ENCODE measurements around the gene TINAGL1.
A peak's percentile ranks its signal among the peaks of the same experiment; 100 is the strongest.

The TINAGL1 gene

DNA sequence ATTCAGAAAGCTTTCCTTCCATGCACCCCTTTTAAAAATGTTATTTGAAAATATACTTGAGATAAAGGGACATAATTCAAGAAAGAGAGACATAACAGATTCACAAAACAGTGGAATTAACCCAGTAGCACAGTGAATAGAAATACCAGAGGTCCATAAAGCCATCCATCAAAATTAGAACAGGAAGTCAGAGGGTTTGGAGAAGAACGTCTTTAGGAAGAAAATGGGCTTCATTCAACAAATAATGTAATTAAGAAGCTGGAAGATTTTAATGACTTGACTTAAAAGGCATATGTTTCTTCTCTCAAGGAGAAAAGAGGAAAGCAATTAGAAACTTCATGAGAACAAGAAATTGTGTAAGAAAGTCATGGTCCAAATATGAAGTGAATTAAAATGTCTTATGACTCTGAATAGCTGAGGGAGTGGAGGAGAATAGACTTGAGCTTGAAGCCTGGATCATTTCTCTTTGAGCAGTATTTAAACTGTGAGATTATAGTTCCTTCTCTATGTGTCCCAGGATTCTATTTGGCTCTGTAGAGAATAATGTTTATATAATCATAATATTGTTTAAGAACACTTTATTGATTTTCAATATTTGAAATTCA is 33.3 kb downstream of the TINAGL1 start:
- no peak for DNase-seq

DNA sequence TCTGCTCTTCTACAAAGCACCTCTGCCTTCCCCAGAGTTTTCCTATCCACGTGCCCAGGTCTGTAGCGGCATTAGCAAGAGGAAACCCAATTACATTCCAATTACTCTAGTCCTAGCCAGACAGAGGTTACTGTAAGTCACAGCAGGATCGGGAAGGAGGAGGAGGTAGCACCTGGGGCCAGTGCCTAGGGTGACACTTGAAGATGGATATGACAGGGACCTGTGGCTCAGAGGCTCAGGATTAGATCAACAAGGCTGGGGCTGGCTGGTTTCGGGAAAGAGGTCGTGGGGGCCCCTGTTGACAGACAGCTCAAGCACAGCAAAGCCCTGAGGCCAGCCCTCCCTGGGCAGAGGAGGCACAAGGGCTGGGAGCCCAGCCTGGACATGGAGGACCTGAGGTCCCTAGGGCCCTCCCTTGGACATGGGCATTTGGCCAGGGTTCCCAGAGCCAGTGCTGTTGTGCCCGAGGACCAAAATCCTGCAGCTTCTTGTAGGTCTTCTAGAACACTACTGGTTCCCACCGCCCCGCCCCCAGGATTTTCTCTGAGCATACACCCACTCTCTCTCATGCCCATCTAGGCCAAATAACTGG is 38.2 kb downstream of the TINAGL1 start:
- no peak for DNase-seq

DNA sequence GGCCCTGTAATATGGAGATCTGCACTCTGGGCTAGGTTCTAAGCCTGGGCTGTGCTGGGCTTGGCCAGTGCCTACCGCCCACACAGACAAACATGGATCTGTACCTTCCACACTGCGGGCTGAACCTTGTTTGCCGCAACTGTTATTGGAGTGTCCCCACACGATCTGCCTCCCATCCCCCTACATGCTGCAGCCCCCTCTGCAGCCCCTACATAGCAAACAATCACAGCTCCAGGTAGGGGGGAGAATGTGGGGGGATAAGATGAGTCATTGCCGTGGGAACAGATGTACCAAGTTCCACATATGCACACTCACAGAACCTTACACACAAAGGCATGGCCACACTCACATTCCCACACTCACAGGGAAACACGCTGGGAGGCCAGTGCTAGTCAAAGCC is 39.1 kb downstream of the TINAGL1 start:
- no peak for DNase-seq

DNA sequence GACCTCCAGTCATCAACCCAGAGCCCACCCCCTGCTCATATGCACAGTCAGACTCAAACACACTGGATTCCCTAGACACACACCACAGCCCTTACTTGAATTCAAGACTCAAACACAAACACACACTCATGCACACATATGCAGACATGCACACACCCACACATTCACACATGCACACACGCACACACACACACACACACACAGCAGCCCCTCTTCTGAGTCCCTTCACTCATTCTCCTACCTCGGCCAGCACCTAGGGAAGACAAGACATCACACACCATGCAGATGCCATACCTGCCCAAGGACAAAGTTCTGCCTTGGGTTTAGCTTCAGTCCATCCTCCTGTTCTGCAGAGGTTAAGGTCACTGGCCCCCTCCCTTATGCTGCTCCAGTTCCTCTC is 39.6 kb downstream of the TINAGL1 start:
- DNase-seq: no peak

DNA sequence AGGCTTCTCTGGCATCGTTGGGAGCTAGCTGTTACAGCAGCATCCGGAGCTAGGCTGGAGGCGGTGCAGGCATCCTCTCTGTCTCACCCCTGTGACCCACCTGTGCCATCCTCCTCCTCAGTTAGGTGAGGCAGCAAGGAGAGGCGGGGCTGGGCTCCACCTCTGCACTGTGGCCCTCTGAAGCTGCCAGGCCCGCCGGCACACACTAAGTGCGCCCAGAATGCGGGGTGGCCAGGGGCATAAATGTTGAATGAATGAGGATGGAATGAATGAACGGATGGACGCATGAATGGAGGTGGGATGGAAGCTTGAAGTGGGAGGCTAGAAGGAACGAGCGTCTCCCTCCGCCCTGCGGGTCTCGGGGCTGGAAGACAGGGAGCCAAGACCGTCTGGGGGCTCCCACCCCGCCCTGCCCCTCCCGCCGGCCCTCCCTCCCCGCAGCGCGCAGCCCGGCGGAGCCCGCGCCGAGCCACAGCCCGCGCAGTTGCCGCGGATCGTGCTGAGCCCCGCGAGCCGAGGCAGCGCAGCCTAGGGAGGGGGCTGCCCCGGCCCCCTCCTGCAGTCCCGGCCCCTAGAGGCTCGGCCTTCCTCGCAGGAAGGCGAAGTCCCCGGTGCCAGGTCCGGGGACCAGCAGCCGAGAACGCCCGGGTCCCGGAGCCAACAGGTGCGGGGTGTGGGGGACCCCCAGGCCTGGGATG is 41.1 kb downstream of the TINAGL1 start, which contains the start of gene HCRTR1:
HCRTR1 (plus strand) TSS at position 472 of the 698 bp plus-strand sequence. CDS start 1,504 bp downstream, outside the sequence.
- DNase-seq: no peak

DNA sequence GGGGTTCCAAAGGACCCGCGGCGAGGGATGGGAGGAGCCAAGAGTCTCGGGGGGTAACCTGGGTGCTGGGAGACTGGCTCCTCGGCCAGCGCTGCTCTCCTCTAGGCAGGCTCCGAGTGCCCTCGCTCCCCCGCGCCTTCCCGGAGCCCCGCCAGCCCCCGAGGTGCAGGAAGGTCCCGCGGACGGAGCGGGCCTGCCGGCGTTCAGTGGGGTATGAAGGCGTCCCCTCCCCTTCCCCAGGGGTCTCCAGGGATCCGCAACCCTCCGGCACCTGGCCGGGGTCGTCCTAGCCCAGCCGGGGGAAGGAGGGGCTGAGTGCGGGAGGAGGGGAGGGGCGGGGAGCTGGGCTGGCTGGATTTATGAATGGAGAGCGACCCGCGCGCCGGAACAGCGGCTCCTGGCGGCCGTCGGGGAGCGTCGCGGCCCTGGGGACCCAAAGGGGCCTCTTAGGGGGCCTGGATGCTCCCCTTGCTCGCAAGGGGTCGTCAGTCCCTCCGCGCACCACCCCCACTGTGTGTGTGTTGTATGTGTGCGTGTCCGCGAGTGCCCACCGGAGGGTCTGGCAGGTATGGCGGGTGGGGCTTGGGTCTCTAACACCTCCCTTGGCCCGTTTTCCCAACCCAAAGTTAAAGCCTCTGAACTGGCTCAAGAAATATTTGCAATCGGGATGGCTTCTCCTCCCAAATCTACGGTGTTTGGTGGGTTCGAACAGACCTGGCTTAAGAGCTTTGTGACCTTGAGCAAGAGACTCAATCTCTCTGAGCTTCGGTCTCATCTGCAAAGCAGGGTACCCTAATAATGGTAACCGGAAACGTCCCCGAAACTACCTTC is 41.8 kb downstream of the TINAGL1 start:
- DNase-seq: peak; percentile 12 to 47

DNA sequence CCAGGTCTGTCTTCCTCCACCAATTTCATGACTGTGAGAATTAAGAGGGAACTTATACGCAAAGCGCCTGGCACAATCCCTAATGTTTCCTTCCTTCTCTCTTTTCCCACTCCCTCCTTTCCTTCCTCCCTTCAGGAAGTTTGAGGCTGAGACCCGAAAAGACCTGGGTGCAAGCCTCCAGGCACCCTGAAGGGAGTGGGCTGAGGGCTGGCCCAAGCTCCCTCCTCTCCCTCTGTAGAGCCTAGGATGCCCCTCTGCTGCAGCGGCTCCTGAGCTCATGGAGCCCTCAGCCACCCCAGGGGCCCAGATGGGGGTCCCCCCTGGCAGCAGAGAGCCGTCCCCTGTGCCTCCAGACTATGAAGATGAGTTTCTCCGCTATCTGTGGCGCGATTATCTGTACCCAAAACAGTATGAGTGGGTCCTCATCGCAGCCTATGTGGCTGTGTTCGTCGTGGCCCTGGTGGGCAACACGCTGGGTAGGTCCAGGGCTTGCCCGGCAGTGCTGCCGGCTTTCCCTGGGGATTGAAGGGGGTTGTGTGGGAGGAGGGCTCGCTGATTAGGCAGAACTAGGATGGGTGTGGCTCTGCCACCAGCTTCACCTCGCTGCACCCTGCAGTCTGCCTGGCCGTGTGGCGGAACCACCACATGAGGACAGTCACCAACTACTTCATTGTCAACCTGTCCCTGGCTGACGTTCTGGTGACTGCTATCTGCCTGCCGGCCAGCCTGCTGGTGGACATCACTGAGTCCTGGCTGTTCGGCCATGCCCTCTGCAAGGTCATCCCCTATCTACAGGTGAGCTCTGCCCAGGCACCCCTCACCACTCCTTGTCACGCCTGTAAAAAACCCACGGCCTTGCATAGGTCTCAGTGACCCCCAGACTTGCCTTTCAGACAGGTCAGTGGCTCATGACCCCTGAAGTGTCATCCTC is 42.9 kb downstream of the TINAGL1 start:
- no peak for DNase-seq

DNA sequence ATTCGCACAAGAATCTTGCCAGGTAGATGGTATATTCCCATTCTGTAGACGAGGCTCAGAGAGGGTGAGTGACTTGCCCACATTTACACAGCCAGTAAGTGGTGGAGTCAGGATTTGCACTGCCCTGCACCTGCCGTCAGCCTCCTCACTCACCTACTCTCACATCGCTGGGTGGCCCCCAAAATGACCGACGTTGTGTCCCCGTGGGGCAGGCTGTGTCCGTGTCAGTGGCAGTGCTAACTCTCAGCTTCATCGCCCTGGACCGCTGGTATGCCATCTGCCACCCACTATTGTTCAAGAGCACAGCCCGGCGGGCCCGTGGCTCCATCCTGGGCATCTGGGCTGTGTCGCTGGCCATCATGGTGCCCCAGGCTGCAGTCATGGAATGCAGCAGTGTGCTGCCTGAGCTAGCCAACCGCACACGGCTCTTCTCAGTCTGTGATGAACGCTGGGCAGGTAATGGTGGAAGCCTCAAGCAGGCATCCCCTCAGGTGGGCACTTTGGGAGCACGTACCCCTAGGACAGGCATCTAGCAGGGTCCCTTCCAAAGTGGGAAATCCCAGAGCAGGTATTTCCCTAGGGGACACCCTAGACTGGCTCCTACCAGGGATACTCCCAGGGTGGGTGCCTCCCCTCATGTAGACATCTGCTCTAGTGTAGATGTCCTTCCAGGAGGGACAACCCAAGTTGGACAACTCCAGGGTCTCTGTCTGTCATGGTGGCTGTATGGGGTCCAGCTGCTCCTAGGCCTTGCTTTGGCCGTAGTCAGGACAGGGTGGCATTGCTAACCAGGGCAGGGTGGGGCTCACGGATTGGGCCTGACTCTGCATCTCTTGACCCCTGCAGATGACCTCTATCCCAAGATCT is 44.5 kb downstream of the TINAGL1 start:
- no peak for DNase-seq

DNA sequence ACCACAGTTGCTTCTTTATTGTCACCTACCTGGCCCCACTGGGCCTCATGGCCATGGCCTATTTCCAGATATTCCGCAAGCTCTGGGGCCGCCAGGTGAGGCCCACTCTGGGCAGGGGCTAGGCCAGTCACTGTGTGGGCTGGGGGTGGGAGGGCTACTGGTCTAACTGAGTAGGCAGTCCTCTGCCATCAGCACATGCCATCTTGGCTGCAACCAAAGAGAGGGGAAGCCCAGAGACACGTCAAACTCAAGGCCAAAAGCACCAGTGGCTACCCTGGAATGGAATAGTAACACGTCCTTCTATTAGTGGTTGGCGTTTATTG is 45.1 kb downstream of the TINAGL1 start:
- no peak for DNase-seq

DNA sequence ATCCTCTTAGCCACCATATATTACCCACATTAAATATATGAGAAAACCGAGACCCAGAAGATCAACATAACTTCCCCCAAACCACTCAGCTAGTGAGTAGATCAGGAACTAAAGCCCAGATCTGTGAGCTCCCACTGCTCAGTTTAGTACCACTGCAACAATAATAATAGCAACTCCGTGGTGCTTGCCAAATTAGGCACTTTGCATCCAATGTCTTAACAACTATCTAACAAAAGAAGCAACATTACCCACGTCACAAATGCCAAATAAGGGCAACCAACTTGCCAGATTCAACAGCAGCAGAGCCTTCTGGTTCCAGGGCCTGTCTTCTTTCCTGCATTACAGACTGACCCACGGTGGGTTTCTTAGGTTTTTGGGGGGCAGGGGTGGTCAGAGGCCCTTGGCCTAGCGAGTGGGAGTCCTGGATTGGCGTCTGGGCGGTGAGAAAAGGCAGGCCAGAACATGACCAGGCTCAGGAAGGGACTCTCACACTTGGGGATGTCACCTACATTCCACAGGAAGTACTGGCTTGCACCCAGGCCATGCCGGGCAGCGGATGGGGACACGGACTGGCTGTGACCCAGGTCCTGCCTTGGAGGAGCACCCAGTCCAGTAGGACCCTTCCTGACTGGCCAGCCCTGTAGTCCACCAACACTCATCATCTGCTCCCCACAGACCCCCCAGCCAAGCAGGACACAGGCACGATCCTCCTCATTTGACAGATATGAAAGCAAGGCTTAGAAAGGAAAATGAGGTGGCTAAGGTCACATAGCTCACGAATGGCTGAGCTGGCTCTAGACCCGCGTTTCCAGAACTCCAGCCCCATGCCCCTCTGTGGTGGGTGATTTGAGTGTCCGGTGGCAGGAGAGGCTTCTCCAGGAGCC is 45.8 kb downstream of the TINAGL1 start:
- no peak for DNase-seq

DNA sequence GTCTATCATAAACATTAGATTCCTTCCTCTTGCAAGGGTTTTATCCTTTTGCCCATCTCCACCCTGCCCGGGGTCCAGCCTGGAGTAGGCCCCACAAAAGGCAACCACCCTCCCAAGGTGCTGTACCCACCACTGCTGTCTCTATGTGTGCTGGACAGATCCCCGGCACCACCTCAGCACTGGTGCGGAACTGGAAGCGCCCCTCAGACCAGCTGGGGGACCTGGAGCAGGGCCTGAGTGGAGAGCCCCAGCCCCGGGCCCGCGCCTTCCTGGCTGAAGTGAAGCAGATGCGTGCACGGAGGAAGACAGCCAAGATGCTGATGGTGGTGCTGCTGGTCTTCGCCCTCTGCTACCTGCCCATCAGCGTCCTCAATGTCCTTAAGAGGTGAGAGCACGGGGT is 47.0 kb downstream of the TINAGL1 start:
- no peak for DNase-seq

DNA sequence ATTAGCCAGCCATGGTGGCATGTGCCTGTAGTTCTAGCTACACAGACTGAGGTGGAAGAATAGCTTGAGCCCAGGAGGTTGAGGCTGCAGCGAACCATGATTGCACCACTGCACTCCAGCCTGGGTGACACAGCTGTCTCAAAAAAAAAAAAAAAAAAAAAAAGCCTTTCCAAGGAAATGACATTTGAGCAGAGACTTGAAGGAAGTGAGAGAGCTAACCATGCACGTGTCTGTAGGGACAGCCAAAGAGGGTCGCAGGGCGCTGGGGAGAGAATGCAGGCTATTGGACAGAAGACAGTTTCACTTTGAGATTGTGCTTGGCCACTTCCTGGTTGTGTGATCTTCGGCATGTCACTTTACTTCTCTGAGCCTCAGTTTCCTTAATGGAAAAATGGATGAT is 48.0 kb downstream of the TINAGL1 start:
- DNase-seq: no peak

DNA sequence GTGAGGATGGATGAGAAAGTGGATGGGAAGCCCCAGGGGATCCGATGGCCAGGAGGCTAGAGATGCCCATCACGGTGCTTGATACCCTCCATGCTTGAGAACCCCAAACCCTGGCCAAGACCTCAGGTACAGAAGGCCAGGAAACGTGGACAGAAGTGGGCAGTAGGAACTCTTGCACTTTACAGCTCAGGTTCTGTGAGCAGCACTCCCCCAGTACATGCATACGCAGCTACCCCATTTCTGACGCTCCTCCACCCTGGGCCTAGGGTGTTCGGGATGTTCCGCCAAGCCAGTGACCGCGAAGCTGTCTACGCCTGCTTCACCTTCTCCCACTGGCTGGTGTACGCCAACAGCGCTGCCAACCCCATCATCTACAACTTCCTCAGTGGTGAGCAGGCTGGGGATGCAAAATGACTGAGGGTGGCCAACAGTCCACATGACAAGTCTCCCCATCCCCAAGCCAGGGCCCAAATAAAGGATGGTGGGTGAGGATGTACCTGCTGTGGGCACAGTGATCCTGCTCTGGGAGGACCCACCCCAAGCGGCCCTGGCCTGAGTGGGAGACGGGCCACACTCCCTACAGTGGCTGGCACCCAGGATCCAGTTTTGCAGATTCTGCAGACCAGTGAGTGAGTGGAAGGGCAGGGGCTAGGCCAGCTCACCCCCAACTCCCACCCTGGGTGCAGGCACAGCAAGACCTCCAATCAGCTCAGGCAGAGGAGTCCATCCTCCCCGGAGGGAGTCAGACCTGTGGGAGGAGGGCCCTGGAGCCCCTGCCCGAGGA is 48.6 kb downstream of the TINAGL1 start:
- no peak for DNase-seq

DNA sequence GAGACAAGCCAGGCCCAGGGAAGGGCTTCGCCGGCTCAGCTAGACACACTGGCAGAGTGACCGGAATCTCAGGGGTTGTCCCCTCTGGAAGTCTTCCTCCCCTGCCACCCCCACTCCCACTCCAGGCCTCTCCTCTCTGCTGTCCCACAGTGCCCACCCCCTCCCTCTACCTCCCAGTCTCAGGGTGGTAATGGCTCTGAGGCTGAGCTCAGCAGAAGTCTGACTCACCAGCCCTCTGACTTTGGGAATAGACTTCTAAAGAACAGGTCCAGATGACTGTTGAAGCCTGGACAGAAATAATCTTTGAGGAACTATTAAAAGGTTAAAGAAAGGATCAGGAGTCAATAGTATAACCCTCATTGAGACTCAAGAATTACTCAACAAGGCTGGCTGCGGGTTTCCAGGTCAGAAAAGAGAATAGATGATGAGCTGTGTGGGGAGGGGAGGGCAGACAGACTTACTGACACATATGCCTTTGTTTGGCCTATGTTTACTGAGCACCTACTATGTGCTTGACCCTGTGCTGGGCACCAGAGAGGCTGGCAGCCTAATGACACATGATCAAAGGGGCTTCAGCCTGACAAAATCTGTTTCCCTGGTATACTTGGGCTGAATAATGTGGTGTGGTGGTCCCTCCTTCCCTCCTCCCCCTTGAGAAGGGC is 49.4 kb downstream of the TINAGL1 start:
- no peak for DNase-seq

DNA sequence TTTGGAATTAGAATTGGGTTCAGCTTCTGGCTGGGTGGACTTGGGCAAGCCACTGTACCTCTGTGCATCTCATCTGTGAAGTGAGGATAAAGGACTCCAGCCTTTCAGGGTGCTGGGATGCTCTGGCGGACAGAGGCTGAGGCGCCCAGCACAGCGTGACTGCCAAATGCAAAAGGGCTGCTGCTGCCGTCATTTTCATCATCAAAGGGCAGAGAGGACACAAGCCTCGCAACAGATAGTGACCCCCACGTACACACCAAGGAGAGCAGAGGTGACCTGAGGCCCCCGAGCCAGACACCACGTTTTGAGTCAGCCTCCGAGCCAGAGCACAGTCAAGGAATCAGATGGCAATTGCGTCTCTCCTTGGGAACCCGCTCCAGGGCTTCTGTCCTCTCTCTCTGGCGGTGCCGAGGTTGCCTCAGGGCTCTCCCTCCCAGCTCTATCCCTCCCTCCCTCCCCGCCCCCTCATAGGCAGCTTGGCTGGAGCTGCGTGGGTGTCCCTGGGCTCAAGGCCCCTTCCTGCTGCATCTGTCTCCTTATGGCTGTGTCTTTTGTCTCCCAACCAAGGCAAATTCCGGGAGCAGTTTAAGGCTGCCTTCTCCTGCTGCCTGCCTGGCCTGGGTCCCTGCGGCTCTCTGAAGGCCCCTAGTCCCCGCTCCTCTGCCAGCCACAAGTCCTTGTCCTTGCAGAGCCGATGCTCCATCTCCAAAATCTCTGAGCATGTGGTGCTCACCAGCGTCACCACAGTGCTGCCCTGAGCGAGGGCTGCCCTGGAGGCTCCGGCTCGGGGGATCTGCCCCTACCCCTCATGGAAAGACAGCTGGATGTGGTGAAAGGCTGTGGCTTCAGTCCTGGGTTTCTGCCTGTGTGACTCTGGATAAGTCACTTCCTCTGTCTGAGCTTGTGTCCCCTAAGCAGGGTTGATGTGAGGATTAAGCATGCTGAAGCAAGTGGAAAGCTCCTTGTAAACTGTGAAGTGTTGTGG is 50.2 kb downstream of the TINAGL1 start:
- DNase-seq: no peak

DNA sequence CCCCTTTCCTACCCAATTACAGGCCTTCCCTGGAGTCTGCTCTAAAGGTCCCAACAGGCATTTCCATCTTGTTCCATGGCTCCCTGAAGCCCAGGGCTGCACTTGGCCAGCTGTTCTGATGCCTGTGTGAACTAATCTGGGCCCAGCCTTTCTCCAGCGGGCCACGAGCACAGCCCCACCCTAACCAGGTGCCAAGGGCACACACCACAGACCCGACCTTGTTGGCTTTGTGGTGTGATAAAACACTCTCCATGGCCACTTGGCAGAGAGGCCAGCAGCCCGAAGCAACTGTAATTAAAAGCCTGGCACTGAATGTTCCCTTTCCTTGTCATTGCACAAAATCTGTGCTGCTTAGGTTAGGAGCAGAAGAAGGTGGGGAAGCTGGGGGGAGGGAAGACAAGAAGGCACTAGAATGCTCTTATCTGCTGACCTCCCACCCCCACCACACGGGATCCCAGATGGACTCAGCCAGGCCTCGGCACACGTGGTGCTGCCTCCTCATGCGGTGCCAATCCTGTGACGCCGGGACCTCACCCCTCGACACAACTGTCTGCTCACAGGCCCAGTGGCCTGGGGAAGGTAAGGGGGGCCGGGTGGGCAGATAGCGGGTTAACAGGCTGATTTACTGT is 51.1 kb downstream of the TINAGL1 start:
- DNase-seq: no peak

DNA sequence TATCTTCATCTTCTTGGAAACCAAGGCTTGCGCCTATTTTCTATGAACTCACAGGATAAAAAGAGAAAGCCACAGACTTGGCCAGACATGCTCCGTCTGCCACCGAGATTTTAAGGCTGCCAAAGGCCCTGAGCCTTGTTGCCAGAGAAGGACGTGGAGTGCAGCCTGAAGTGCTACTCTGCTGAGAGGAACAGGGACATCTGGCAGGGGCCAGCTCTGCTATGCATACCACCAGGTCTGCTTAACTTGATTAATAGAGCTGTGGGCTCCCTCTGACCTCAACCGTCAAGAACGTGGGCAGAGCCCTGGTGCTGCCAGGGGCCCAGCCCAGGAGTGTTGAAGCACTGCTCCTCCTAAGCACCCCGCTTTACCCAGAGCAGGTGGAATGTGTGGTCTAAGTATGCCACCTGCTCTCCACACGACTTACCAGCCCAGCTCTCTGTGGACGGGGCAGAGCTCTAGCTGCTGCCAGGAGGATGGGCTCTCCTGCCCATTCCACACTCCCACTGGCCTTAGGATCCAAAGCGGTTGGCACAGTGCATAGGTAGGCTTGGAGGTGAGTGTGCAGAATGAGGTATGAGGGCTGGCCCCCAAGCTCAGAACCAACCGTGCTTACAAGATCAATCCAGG is 51.7 kb downstream of the TINAGL1 start:
- no peak for DNase-seq

All from stimulated activated CD4-positive, alpha-beta T cell treated with anti-CD3 and anti-CD28 coated beads, Interleukin-4, amount 100 ng/mL, for 4 hours (primary cell).